Panc1 (cell line): Measurements from ENCODE around the gene SAMHD1. TPM values are rescaled to one million over a fixed set of nuclear protein-coding genes. Genes with fewer than 3 reads are reported as not detected.

Source experiments
- ATAC-seq: fragments of 200-7000 bp; cut with Tn5 transposase; 2 replicates; pipeline ENCODE4 v1.9.1; 2020; ENCODE audit warnings: mild to moderate bottlenecking, moderate library complexity
- BruUV-seq: library from RNA; stranded (reverse); fragments of 400-500 nt; replicated peaks from 2 replicates; lab custom pipeline; 2021; lab: Mats Ljungman, UMichigan
- CTCF ChIA-PET: fragments of 300-600 bp; sonication (Branson Sonifier 250); formaldehyde crosslinking; loops from one replicate; lab custom pipeline; 2022; ENCODE audit warnings: antibody characterized with exemption; lab: Charles Lee
- POLR2A ChIA-PET: fragments of 300-600 bp; sonication (Branson Sonifier 250); formaldehyde crosslinking; loops from one replicate; lab custom pipeline; 2022; ENCODE audit warnings: antibody characterized with exemption; lab: Charles Lee
- DNase-seq: peaks from one replicate; pipeline ENCODE4 v3.0.0-alpha.2; 2010; ENCODE audit warnings: low read depth, low spot score
- H3K27ac ChIP-seq: 2 replicates; pipeline ENCODE4 v1.5.1; 2011; ENCODE audit warnings: mild to moderate bottlenecking, low read length, inconsistent platforms
- H3K27me3 ChIP-seq: fragments of 200-500 bp; sonication (Bioruptor generic); 2 replicates; pipeline ENCODE4 v1.6.0; 2014; ENCODE audit warnings: low read length, inconsistent platforms; ENCODE audit not compliant: control insufficient read depth, insufficient read depth
- H3K36me3 ChIP-seq: fragments of 200-500 bp; sonication (Bioruptor generic); 2 replicates; pipeline ENCODE4 v1.5.1; 2014; ENCODE audit warnings: inconsistent platforms, mild to moderate bottlenecking, low read length, moderate library complexity; ENCODE audit not compliant: control insufficient read depth, insufficient read depth
- H3K4me1 ChIP-seq: 2 replicates; pipeline ENCODE4 v1.5.1; 2011; ENCODE audit warnings: inconsistent platforms, mild to moderate bottlenecking, low read length, moderate library complexity; ENCODE audit not compliant: control insufficient read depth, insufficient read depth
- H3K4me3 ChIP-seq, 2 experiments: 2 replicates each; pipeline ENCODE4 v1.5.1; 2011 to 2012; ENCODE audit warnings: low read depth in 2 of 2, low read length in 2 of 2, mild to moderate bottlenecking in 2 of 2, inconsistent platforms in 1 of 2, moderate library complexity in 1 of 2
- H3K9me3 ChIP-seq: fragments of 200-500 bp; sonication (Bioruptor generic); 2 replicates; pipeline ENCODE4 v1.5.1; 2014; ENCODE audit warnings: low read depth, mild to moderate bottlenecking, inconsistent platforms, low read length, moderate library complexity; ENCODE audit not compliant: control insufficient read depth, insufficient read depth
- POLR2AphosphoS5 ChIP-seq: IDR thresholded peaks from 2 replicates; pipeline ENCODE4 v1.6.1; 2012; ENCODE audit warnings: mild to moderate bottlenecking, low read depth, low read length, moderate library complexity
- SIN3A ChIP-seq: IDR thresholded peaks from 2 replicates; pipeline ENCODE4 v1.6.1; 2012; ENCODE audit warnings: low read depth, mild to moderate bottlenecking, low read length, moderate library complexity, borderline replicate concordance; ENCODE audit not compliant: insufficient read depth
- TCF7L2 ChIP-seq: IDR thresholded peaks from 2 replicates; pipeline ENCODE4 v1.6.1; 2011; ENCODE audit warnings: mild to moderate bottlenecking, low read depth, low read length, inconsistent platforms
- in situ Hi-C: cut with HindIII; loops from 2 replicates; pipeline ENCODE4 v1.10.0; 2016; ENCODE audit warnings: low sequenced_read_pairs, low pct_unique_long_range_greater_than_20kb
- intact Hi-C: fragments of 100-400 bp; cut with micrococcal nuclease; formaldehyde crosslinking; loops from one replicate; pipeline ENCODE4 v1.10.0; 2022; ENCODE audit not compliant: unreplicated experiment
- total RNA-seq: library from RNA; stranded (reverse); gene quantifications from one replicate; pipeline ENCODE4 v1.2.1, GENCODE V29; 2021; ENCODE audit not compliant: unreplicated experiment
- TF ChIP-seq, protein P1 (sequence below): fragments of 450-650 bp; IDR thresholded peaks from 2 replicates; pipeline ENCODE4 v1.5.1; 2017; ENCODE audit warnings: mild to moderate bottlenecking
- TF ChIP-seq, protein P2 (sequence below), 2 experiments: IDR thresholded peaks; 2 replicates each; pipeline ENCODE4 v1.6.1; 2011 to 2012; ENCODE audit warnings: low read depth in 2 of 2, control low read depth in 1 of 2, low read length in 1 of 2, mild to moderate bottlenecking in 1 of 2, moderate library complexity in 1 of 2; ENCODE audit not compliant: insufficient read depth in 1 of 2

Gene SAMHD1
- total RNA-seq, 1 experiment from 2014 or later: 16.8 TPM

DNA sequence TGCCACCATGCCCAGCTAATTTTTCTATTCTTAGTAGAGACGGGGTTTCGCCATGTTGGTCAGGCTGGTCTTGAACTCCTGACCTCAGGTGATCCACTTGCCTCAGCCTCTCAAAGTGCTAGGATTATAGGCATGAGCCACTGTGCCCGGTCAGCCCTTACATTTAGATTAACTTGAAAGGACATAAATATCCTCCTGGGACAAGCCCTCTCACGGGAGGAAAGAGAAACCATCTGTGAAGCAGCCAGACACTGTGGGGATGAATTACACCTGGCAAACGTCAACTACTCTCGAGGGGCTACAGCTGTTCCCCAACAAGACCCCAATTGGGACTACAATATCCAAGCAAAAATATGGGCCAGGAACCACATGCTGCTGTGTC, 32.7 kb upstream of the SAMHD1 start:
- DNase-seq (no peak), ATAC-seq (no peak)
- in situ Hi-C loops: no loop called here
- Histone ChIP-seq H3K4me1 (no peaks in the 10 kb centered on the region), H3K4me3 (no peak overlapping the region), H3K36me3 (no peaks in the 10 kb centered on the region), H3K9me3 (no peaks in the 10 kb centered on the region), H3K27me3 (no peaks in the 10 kb centered on the region), H3K27ac (no peak overlapping the region)
- BruUV-seq: no TSS peak
- intact Hi-C loops: no loop called here
- CTCF ChIA-PET: no interaction called here
- TF ChIP-seq, protein P1, sequence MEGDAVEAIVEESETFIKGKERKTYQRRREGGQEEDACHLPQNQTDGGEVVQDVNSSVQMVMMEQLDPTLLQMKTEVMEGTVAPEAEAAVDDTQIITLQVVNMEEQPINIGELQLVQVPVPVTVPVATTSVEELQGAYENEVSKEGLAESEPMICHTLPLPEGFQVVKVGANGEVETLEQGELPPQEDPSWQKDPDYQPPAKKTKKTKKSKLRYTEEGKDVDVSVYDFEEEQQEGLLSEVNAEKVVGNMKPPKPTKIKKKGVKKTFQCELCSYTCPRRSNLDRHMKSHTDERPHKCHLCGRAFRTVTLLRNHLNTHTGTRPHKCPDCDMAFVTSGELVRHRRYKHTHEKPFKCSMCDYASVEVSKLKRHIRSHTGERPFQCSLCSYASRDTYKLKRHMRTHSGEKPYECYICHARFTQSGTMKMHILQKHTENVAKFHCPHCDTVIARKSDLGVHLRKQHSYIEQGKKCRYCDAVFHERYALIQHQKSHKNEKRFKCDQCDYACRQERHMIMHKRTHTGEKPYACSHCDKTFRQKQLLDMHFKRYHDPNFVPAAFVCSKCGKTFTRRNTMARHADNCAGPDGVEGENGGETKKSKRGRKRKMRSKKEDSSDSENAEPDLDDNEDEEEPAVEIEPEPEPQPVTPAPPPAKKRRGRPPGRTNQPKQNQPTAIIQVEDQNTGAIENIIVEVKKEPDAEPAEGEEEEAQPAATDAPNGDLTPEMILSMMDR: no peak
- TF ChIP-seq SIN3A: no peak
- no peak for TF ChIP-seq POLR2AphosphoS5
- TF ChIP-seq, protein P2, sequence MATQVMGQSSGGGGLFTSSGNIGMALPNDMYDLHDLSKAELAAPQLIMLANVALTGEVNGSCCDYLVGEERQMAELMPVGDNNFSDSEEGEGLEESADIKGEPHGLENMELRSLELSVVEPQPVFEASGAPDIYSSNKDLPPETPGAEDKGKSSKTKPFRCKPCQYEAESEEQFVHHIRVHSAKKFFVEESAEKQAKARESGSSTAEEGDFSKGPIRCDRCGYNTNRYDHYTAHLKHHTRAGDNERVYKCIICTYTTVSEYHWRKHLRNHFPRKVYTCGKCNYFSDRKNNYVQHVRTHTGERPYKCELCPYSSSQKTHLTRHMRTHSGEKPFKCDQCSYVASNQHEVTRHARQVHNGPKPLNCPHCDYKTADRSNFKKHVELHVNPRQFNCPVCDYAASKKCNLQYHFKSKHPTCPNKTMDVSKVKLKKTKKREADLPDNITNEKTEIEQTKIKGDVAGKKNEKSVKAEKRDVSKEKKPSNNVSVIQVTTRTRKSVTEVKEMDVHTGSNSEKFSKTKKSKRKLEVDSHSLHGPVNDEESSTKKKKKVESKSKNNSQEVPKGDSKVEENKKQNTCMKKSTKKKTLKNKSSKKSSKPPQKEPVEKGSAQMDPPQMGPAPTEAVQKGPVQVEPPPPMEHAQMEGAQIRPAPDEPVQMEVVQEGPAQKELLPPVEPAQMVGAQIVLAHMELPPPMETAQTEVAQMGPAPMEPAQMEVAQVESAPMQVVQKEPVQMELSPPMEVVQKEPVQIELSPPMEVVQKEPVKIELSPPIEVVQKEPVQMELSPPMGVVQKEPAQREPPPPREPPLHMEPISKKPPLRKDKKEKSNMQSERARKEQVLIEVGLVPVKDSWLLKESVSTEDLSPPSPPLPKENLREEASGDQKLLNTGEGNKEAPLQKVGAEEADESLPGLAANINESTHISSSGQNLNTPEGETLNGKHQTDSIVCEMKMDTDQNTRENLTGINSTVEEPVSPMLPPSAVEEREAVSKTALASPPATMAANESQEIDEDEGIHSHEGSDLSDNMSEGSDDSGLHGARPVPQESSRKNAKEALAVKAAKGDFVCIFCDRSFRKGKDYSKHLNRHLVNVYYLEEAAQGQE (IDR thresholded peaks at IDR 0.05; ENCODE audit: insufficient read depth in 1 of 2, low read depth in 2 of 2, low read length in 1 of 2): no peak
- no peak for TF ChIP-seq TCF7L2
- POLR2A ChIA-PET: no interaction called here

DNA sequence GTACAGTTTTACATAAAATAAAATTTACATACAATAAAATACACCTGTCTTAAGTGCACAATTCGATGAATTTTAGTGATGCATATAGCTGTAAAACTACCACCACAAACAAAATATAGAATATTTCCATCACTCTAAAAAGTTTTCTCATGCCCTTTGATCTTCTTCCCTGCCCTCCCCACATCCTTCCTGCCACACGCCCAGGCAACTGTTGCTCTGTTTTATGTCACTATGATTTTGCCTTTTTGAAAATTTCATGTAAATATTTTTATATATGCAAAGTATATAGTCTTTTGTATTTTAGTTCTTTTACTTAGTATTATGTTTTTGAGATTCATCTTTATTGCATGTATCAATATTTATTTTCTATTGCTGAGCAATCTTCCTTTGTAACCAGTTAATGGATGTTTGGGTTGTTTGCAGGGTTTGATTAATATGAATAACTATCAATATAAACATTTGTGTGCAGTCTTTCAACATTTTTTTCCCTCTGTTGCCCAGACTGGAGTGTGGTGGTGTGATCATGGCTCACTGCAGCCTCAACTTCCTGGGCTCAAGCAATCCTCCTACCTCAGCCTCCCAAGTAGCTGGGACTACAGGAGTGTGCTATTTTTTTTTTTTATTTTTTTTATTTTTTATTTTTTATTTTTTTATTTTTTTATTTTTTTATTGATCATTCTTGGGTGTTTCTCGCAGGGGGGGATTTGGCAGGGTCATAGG, 23.8 kb upstream of the SAMHD1 start:
- no TSS peak for BruUV-seq
- Histone ChIP-seq H3K9me3 (no peaks in the 10 kb centered on the region), H3K4me3 (no peak overlapping the region), H3K36me3 (no peaks in the 10 kb centered on the region), H3K4me1 (no peaks in the 10 kb centered on the region), H3K27ac (no peak overlapping the region), H3K27me3 (no peaks in the 10 kb centered on the region)
- no peak for ATAC-seq
- POLR2A ChIA-PET: no interaction called here
- in situ Hi-C loops (no loop called here), intact Hi-C loops (no loop called here)
- TF ChIP-seq, protein P1: no peak
- TF ChIP-seq, protein P2 (IDR thresholded peaks at IDR 0.05; ENCODE audit: insufficient read depth in 1 of 2, low read depth in 2 of 2, low read length in 1 of 2): no peak
- TF ChIP-seq TCF7L2: no peak
- TF ChIP-seq SIN3A: no peak
- TF ChIP-seq POLR2AphosphoS5: no peak
- CTCF ChIA-PET: interaction anchor here (0.7 kb wide), 1 partner anchor 380 kb away, joined by 5 read pairs; no protein-coding TSS in a partner anchor
- no peak for DNase-seq
